Renal pelvis (tissue), 3 donors: Measurements from ENCODE around the gene DOC2B. TPM values are rescaled to one million over a fixed set of nuclear protein-coding genes. Genes with fewer than 3 reads are reported as not detected.

Experiments
- polyA plus RNA-seq, 3 donors: library from polyadenylated mRNA; unstranded; fragments of 120-200 nt; gene quantifications; one replicate each; pipeline ENCODE4 v1.2.1, GENCODE V29; 2013; ENCODE audit not compliant: insufficient read length in 3 of 3

DOC2B gene
- polyA plus RNA-seq, 3 donors: 50.1 to 73.7 (median 61.7) TPM

Other genes with a start within 250 kb of the DOC2B start
- gene SCGB1C2, start 44.1 kb downstream of the DOC2B start, polyA plus RNA-seq: 1 to 10 TPM in 1 of 3 donors, under 1 TPM in 1, not detected in 1; 0.41 to 1.6 TPM
- 10 to 100 TPM; 15.7 to 29.5 (median 23.1) TPM for gene RPH3AL, start 171.2 kb upstream of the DOC2B start, polyA plus RNA-seq